ENCODE data around the gene MED17. TPM values are rescaled to one million over a fixed set of nuclear protein-coding genes. Genes with fewer than 3 reads are reported as not detected.
A peak's percentile ranks its signal among the peaks of the same experiment; 100 is the strongest.

Gene MED17
- total RNA-seq, 1 experiment from 2014 or later = 26.9 TPM

DNA sequence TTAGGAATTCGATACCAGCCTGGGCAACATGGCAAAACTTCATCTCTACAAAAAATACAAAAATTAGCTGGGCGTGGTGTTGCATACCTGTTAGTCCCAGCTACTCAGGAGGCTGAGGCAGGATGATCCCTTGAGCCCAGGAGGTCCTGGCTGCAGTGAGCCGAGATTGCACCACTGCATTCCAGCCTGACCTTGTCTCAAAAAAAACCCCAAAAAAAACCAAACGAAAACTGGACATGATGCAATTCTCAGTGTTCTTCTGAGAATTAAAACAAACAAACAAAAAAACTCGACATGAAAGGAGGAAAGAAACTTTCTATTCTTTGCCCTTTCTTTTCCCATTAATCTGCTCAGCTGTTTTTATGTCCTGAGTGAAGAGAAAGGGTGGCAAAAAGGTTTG, 7.4 kb downstream of the MED17 start:
- CTCF ChIA-PET = no interaction called here
- Histone ChIP-seq H3K36me3 (ENCODE audit: low read depth) (peaks cover 81% of the 10 kb centered on the region), H3K27me3 (ENCODE audit: insufficient read depth, low read depth) (no peaks in the 10 kb centered on the region), H3K4me2 (no peak overlapping the region), H3K4me3 (no peak overlapping the region), H3K79me2 (ENCODE audit: low read depth) (peaks cover 42% of the 10 kb centered on the region), H3K4me1 (replicated peaks; ENCODE audit: insufficient read depth) (peaks cover 11% of the 10 kb centered on the region), H2AFZ (no peak overlapping the region), H4K20me1 (ENCODE audit: insufficient read depth) (peaks cover 68% of the 10 kb centered on the region), H3K9me3 (ENCODE audit: insufficient read depth, low read depth) (no peaks in the 10 kb centered on the region), H3F3A (ENCODE audit: insufficient read depth, low read depth) (peaks cover 15% of the 10 kb centered on the region; the same call in 1 of the 2 replicates), H3K27ac (no peak overlapping the region), H3K9me2 (ENCODE audit: insufficient read depth) (no peaks in the 10 kb centered on the region)
- intact Hi-C loops (cut with micrococcal nuclease; ENCODE audit: unreplicated experiment) = loop anchor here (10.0 kb wide), 1 partner anchor 97 kb away; no protein-coding TSS in a partner anchor
- POLR2A ChIA-PET (ENCODE audit: unreplicated experiment) = interaction anchor here (0.6 kb wide), 1 partner anchor 59 kb away, joined by 3 read pairs; no protein-coding TSS in a partner anchor
- BruUV-seq (replicated peaks) = no TSS peak
- no peak for DNase-seq
- TF ChIP-seq EZH2 (IDR thresholded peaks at IDR 0.05; ENCODE audit: low read depth) = no peak
- TF ChIP-seq, protein P1, sequence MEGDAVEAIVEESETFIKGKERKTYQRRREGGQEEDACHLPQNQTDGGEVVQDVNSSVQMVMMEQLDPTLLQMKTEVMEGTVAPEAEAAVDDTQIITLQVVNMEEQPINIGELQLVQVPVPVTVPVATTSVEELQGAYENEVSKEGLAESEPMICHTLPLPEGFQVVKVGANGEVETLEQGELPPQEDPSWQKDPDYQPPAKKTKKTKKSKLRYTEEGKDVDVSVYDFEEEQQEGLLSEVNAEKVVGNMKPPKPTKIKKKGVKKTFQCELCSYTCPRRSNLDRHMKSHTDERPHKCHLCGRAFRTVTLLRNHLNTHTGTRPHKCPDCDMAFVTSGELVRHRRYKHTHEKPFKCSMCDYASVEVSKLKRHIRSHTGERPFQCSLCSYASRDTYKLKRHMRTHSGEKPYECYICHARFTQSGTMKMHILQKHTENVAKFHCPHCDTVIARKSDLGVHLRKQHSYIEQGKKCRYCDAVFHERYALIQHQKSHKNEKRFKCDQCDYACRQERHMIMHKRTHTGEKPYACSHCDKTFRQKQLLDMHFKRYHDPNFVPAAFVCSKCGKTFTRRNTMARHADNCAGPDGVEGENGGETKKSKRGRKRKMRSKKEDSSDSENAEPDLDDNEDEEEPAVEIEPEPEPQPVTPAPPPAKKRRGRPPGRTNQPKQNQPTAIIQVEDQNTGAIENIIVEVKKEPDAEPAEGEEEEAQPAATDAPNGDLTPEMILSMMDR (conservative IDR thresholded peaks at IDR 0.05) = no peak

DNA sequence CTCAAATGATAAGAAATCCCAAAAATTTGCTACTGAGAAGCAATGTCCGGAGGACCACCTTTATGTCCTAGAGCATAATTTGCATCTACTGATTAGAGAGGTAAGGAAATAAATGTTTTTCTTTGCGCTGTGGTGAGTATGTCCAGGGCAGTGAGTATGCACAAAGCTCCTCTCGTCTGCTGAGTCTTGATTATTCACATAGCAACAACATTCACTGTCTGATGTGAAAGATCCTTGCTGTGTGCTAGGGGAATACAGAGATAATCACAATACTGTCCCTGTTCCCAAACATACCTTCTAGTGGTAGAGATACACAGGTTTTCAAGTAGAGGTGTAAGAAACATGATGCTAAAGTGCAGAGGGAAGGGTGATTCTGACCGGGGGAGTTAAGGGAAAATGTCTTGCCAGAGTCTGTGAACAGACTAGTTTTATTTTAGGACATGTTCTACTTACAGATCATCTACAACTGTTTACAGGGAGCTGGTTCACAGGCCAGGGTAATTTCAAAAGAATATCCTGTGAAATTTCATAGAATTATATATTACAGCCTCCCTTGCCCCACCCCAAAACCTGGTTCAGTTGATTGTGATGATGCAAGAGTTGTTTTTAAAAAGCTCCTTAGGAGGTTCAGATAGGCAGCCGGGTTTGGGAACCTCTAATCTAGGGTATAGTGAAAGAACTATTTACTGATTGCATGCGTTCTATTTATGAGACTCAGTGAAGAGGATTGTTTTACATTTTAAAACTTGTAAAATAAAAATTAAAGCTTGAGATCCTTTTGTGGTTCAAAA, 12.6 kb downstream of the MED17 start:
- Histone ChIP-seq H3K9me2 (ENCODE audit: insufficient read depth) (no peaks in the 10 kb centered on the region), H3K36me3 (ENCODE audit: low read depth) (peaks cover 79% of the 10 kb centered on the region), H3K4me3 (no peak overlapping the region), H3K4me2 (no peak overlapping the region), H3K9me3 (ENCODE audit: insufficient read depth, low read depth) (no peaks in the 10 kb centered on the region), H2AFZ (no peak overlapping the region), H3K27ac (0 out of 2 replicates have a peak overlapping the region, but pooled peaks have one; percentile 5), H3K4me1 (replicated peaks; ENCODE audit: insufficient read depth) (no peaks in the 10 kb centered on the region), H3F3A (ENCODE audit: insufficient read depth, low read depth) (peaks cover 29% of the 10 kb centered on the region), H3K27me3 (ENCODE audit: insufficient read depth, low read depth) (no peaks in the 10 kb centered on the region), H3K79me2 (ENCODE audit: low read depth) (no peaks in the 10 kb centered on the region), H4K20me1 (ENCODE audit: insufficient read depth) (peaks cover 43% of the 10 kb centered on the region)
- CTCF ChIA-PET = no interaction called here
- DNase-seq = no peak
- TF ChIP-seq, protein P1 (conservative IDR thresholded peaks at IDR 0.05) = no peak
- no peak for TF ChIP-seq EZH2 (IDR thresholded peaks at IDR 0.05; ENCODE audit: low read depth)
- intact Hi-C loops (cut with micrococcal nuclease; ENCODE audit: unreplicated experiment) = loop anchor here (10.0 kb wide), 1 partner anchor 102 kb away; no protein-coding TSS in a partner anchor
- no TSS peak for BruUV-seq (replicated peaks)
- POLR2A ChIA-PET (ENCODE audit: unreplicated experiment) = no interaction called here

GRCh38 chr11:93801366-93801765, 17.3 kb downstream of the MED17 start:
- DNase-seq = no peak
- H3K9me2 ChIP-seq (ENCODE audit: insufficient read depth) = no peaks in the 10 kb centered on the region
- BruUV-seq (replicated peaks) = no TSS peak
- ChIA-PET POLR2A (ENCODE audit: unreplicated experiment) (no interaction called here), CTCF (no interaction called here)
- H3K79me2 ChIP-seq (ENCODE audit: low read depth) = no peaks in the 10 kb centered on the region
- intact Hi-C loops (cut with micrococcal nuclease; ENCODE audit: unreplicated experiment) = no loop called here
- H3K4me3 ChIP-seq = no peak overlapping the region
- peaks cover 15% of the 10 kb centered on the region for H3F3A ChIP-seq (ENCODE audit: insufficient read depth, low read depth)
- peaks cover 69% of the 10 kb centered on the region for H3K36me3 ChIP-seq (ENCODE audit: low read depth)
- TF ChIP-seq, protein P1 (conservative IDR thresholded peaks at IDR 0.05) = no peak
- no peak overlapping the region for H3K4me2 ChIP-seq
- H3K27me3 ChIP-seq (ENCODE audit: insufficient read depth, low read depth) = no peaks in the 10 kb centered on the region
- H2AFZ ChIP-seq = no peak overlapping the region
- H4K20me1 ChIP-seq (ENCODE audit: insufficient read depth) = peaks cover 21% of the 10 kb centered on the region
- H3K4me1 ChIP-seq (replicated peaks; ENCODE audit: insufficient read depth) = no peaks in the 10 kb centered on the region
- no peak overlapping the region for H3K27ac ChIP-seq
- no peaks in the 10 kb centered on the region for H3K9me3 ChIP-seq (ENCODE audit: insufficient read depth, low read depth)
